Measurements from ENCODE around the gene SLCO2A1.

- TF ChIP-seq ESRRG (CRISPR knock-in tag; IDR thresholded peaks at IDR 0.05) (no peak), ZNF565 (CRISPR knock-in tag; conservative IDR thresholded peaks at IDR 0.05; ENCODE audit: low read depth) (no peak), ZFP3 (CRISPR knock-in tag; IDR thresholded peaks at IDR 0.05) (no peak), ISL1 (CRISPR knock-in tag; IDR thresholded peaks at IDR 0.05) (no peak), PPARA (CRISPR knock-in tag; IDR thresholded peaks at IDR 0.05; ENCODE audit: borderline replicate concordance) (no peak), RARB (CRISPR knock-in tag; IDR thresholded peaks at IDR 0.05) (no peak)
- TF ChIP-seq, protein P1, sequence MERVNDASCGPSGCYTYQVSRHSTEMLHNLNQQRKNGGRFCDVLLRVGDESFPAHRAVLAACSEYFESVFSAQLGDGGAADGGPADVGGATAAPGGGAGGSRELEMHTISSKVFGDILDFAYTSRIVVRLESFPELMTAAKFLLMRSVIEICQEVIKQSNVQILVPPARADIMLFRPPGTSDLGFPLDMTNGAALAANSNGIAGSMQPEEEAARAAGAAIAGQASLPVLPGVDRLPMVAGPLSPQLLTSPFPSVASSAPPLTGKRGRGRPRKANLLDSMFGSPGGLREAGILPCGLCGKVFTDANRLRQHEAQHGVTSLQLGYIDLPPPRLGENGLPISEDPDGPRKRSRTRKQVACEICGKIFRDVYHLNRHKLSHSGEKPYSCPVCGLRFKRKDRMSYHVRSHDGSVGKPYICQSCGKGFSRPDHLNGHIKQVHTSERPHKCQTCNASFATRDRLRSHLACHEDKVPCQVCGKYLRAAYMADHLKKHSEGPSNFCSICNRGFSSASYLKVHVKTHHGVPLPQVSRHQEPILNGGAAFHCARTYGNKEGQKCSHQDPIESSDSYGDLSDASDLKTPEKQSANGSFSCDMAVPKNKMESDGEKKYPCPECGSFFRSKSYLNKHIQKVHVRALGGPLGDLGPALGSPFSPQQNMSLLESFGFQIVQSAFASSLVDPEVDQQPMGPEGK (CRISPR knock-in tag; IDR thresholded peaks at IDR 0.05; ENCODE audit: borderline replicate concordance) = no peak
These were observed 35.4 kb downstream of the SLCO2A1 start for GRCh38 chr3:133994166-133994890.
